Ishikawa (cell line): ENCODE data around the gene AUTS2.

ENCODE experiments used
- CEBPB ChIP-seq: IDR thresholded peaks from 2 replicates; pipeline ENCODE4 v1.6.1; 2012
- EP300 ChIP-seq: IDR thresholded peaks from 2 replicates; pipeline ENCODE4 v1.6.1; 2012; ENCODE audit warnings: borderline replicate concordance
- FOXM1 ChIP-seq: IDR thresholded peaks from 2 replicates; pipeline ENCODE4 v1.6.1; 2012; ENCODE audit warnings: low read depth, borderline replicate concordance
- RAD21 ChIP-seq: IDR thresholded peaks from 2 replicates; pipeline ENCODE4 v1.6.1; 2012; ENCODE audit warnings: low read depth
- REST ChIP-seq: IDR thresholded peaks from 2 replicates; pipeline ENCODE4 v1.6.1; 2012; ENCODE audit warnings: low read depth, mild to moderate bottlenecking
- TAF1 ChIP-seq: IDR thresholded peaks from 2 replicates; pipeline ENCODE4 v1.6.1; 2012; ENCODE audit warnings: low read depth, mild to moderate bottlenecking
- TCF12 ChIP-seq: IDR thresholded peaks from 2 replicates; pipeline ENCODE4 v1.6.1; 2012; ENCODE audit warnings: low read depth
- ZBTB7A ChIP-seq: IDR thresholded peaks from 2 replicates; pipeline ENCODE4 v1.6.1; 2012; ENCODE audit warnings: low read depth
- TF ChIP-seq, protein P1 (sequence below): IDR thresholded peaks from 2 replicates; pipeline ENCODE4 v1.6.1; 2012
- TF ChIP-seq, protein P2 (sequence below): IDR thresholded peaks from 2 replicates; pipeline ENCODE4 v1.6.1; 2012

DNA sequence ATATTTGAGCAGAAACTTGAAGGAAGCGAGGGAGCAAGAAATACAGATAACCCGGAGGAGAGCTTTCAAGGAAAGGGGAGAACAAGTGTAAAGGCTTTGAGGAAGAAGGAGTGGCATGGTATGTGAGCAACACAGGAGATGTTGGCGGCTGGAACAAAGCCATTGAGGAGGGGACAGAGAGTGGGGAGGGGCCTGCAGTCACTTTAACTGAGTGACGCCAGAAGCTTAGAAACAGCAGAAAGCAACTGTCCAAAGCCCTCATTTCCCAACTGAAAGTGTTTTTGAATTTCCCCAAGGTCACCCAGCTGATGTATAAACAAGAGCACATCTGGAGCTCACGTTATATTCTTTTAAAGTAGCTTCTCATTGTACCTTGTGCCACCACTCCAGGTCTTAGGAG lies 19.1 kb downstream of the AUTS2 start:
- no peak for TF ChIP-seq FOXM1
- TF ChIP-seq, protein P1, sequence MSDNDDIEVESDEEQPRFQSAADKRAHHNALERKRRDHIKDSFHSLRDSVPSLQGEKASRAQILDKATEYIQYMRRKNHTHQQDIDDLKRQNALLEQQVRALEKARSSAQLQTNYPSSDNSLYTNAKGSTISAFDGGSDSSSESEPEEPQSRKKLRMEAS = no peak
- TF ChIP-seq TCF12 = no peak
- TF ChIP-seq RAD21 = no peak
- TF ChIP-seq REST = no peak
- TF ChIP-seq, protein P2, sequence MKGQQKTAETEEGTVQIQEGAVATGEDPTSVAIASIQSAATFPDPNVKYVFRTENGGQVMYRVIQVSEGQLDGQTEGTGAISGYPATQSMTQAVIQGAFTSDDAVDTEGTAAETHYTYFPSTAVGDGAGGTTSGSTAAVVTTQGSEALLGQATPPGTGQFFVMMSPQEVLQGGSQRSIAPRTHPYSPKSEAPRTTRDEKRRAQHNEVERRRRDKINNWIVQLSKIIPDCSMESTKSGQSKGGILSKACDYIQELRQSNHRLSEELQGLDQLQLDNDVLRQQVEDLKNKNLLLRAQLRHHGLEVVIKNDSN = no peak
- no peak for TF ChIP-seq EP300
- no peak for TF ChIP-seq CEBPB
- no peak for TF ChIP-seq TAF1
- no peak for TF ChIP-seq ZBTB7A
